ENCODE results near the gene ETS1. TPM values are rescaled to one million over a fixed set of nuclear protein-coding genes. Genes with fewer than 3 reads are reported as not detected.

Gene ETS1
- total RNA-seq, 4 donors from 2014 or later, result 46.3 to 70.6 (median 57.6) TPM

DNA sequence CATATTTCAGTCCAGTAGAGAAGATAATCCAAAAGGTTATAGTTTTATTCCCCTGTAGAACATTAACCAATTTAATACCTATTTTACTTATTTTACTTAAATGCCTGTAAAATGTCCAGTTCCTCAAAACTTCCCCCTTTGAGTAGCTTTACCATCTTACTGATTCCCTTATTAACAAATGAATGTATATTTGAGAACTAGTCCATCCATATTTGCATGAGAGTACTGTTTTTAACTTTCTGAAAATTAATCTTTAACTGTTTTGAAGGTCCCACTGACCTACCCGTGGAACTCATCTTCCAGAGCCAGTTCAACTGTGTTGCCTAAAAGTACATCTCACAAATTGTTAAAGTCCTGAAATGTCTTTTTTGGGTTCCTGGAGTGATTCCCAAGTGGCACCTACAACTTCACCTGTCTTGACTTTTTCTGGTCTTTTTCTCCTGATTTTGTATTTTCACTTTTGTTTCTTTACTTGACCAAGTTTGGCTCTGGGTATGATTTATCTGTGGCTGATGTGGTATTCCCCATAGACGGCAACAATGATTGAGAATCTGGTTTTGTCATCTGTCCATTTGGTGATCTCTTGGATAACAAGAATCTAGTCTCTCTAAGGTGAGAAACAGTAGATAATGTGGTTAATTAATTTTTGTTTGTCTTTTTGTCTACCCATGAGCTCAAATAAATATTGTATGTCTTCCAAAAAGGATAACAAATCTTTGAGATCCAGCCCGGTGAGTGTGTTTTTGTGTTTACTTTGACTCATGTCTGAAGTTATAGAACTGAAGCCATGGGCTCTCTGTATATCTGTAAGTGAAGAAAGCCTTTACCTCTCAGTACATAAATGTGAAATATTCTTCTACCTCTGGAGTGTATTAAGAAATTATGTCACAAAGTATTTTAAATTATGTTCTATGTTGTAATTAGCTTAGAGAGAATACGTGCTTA is 174.2 kb downstream of the ETS1 start:
- no peaks in the 10 kb centered on the region for H3K36me3 ChIP-seq
- no peak overlapping the region for H3K27ac ChIP-seq
- TF ChIP-seq EP300 (IDR thresholded peaks at IDR 0.05) (no peak), POLR2A (IDR thresholded peaks at IDR 0.05) (no peak)
- TF ChIP-seq, protein P1, sequence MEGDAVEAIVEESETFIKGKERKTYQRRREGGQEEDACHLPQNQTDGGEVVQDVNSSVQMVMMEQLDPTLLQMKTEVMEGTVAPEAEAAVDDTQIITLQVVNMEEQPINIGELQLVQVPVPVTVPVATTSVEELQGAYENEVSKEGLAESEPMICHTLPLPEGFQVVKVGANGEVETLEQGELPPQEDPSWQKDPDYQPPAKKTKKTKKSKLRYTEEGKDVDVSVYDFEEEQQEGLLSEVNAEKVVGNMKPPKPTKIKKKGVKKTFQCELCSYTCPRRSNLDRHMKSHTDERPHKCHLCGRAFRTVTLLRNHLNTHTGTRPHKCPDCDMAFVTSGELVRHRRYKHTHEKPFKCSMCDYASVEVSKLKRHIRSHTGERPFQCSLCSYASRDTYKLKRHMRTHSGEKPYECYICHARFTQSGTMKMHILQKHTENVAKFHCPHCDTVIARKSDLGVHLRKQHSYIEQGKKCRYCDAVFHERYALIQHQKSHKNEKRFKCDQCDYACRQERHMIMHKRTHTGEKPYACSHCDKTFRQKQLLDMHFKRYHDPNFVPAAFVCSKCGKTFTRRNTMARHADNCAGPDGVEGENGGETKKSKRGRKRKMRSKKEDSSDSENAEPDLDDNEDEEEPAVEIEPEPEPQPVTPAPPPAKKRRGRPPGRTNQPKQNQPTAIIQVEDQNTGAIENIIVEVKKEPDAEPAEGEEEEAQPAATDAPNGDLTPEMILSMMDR (IDR thresholded peaks at IDR 0.05), result no peak
- peaks cover 0 to 25% (median under 1%) of the 10 kb centered on the region in 4 donors for H3K4me1 ChIP-seq
- no peaks in the 10 kb centered on the region for H3K27me3 ChIP-seq
- no peak for DNase-seq (ENCODE audit: low spot score in 2 of 2)
- H3K4me3 ChIP-seq, result no peak overlapping the region
- H3K9me3 ChIP-seq, result no peaks in the 10 kb centered on the region
- WGBS, 2 donors, result 92 to 94% methylated on average over 4 of the region's 4 CpGs

DNA sequence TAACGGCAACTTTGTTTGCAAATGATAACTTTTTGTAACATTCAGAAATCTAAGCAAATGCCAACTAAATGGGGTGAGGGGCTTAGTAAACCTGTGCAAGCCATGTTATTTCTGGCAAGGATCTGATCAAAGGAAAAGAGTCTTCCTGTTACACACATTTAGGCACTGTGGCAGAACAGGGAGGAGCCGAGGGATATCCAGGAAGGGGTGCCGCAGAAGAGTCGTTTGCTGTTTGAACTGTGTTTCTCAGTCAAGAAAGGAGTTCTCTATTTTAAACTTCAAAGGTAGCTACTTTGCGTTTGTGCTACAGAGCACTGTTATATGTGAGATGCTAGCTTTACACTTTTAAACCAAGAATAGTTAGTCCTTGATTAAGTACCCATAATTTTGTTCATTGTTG is 175.5 kb downstream of the ETS1 start:
- peaks cover 0 to 20% (median 2%) of the 10 kb centered on the region in 4 donors for H3K4me1 ChIP-seq
- DNase-seq (ENCODE audit: low spot score in 2 of 2), result no peak
- no peaks in the 10 kb centered on the region for H3K9me3 ChIP-seq
- no peaks in the 10 kb centered on the region for H3K27me3 ChIP-seq
- TF ChIP-seq, protein P1 (IDR thresholded peaks at IDR 0.05), result no peak
- 78 to 88% methylated on average over 5 of the region's 5 CpGs for WGBS, 2 donors
- H3K36me3 ChIP-seq, result no peaks in the 10 kb centered on the region
- H3K4me3 ChIP-seq, result no peak overlapping the region
- H3K27ac ChIP-seq, result no peak overlapping the region

DNA sequence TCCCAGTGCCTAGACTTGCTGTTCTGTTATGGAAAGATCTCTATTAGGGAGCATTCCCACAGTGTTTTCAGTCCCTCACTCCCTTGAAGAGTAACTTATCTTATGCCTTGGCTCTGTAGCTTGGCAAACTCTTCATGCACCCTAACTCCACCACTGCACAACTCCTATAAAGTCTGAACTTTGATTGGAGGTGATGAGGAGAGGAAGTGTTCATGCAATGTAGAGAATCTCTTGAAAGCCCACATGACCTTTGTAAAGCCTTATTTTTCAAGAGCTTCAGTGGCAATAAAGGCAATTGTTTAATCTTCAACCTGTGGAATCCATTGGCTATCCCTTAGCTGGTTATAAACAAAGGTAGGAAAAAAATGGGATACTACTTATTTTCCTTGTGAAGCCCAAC is 176.2 kb downstream of the ETS1 start:
- DNase-seq (ENCODE audit: low spot score in 2 of 2), result no peak
- Histone ChIP-seq H3K4me1 (peaks cover 0 to 27% (median 5%) of the 10 kb centered on the region in 4 donors), H3K27ac (no peak overlapping the region), H3K27me3 (no peaks in the 10 kb centered on the region), H3K36me3 (no peaks in the 10 kb centered on the region), H3K4me3 (no peak overlapping the region), H3K9me3 (no peaks in the 10 kb centered on the region)
- TF ChIP-seq POLR2A (IDR thresholded peaks at IDR 0.05) (no peak), EP300 (IDR thresholded peaks at IDR 0.05) (no peak)
- TF ChIP-seq, protein P1 (IDR thresholded peaks at IDR 0.05), result no peak

DNA sequence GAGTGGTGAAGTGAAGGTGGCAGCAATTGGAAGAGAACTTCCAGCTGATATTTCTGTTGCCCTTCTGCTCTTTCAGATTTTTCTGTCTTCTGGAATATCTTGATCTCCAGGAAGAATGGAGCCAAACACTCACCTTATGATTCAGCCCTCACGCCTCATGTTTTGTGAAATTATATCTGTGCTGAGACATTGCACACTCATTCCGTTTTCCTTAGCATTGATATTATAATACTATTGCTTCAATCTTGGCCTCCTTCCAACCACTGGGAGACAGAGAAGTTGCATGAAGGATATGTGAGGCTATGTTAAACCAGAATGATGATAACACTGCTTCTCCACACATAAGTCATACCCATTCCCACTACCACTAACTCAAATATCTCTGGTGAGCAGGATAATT is 177.9 kb downstream of the ETS1 start:
- Histone ChIP-seq H3K9me3 (no peaks in the 10 kb centered on the region), H3K27me3 (no peaks in the 10 kb centered on the region), H3K4me3 (no peak overlapping the region), H3K27ac (no peak overlapping the region), H3K4me1 (peaks cover 0 to 36% (median 7%) of the 10 kb centered on the region in 4 donors), H3K36me3 (no peaks in the 10 kb centered on the region)
- TF ChIP-seq, protein P1 (IDR thresholded peaks at IDR 0.05), result no peak
- TF ChIP-seq EP300 (IDR thresholded peaks at IDR 0.05) (no peak), POLR2A (IDR thresholded peaks at IDR 0.05) (no peak)
- WGBS, 2 donors, result 61 to 70% methylated on average over 2 of the region's 2 CpGs
- DNase-seq (ENCODE audit: low spot score in 2 of 2), result no peak

Small RNA genes lying within 50 kb of the gene (small RNA-seq; reads per million reads assigned to genes)
- gene MIR6090, result not detected

Other genes with a start within 250 kb of the ETS1 start
- gene FLI1, start 106.5 kb upstream of the ETS1 start, total RNA-seq, result 10 to 100 TPM; 21.3 to 57.9 (median 52.6) TPM